ENCODE measurements around the gene ARL15. TPM values are rescaled to one million over a fixed set of nuclear protein-coding genes. Genes with fewer than 3 reads are reported as not detected.

The ARL15 gene
- total RNA-seq, 2 donors from 2014 or later, result 14.3 to 24.1 TPM

DNA sequence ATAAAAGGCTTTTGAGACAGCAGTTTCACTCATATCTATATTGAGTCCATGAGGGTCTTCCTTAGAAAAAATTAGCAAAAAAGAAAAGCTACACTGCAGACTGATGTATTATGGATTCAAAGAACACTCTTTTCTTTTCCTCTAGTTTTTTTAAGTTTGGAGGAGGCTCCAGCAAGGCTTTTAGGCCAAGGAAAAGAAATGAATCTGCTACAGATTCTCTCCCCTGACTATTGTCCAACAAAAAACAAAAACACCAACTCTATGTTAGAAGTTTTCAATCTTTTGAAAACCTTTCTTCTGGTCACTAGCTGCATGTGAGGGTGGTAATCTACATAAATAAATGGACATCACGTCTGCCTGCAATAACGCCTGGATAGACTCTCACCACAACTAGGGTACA, 310.4 kb downstream of the ARL15 start:
- DNase-seq (no peak), ATAC-seq (no peak)
- no peak overlapping the region for H3K4me3 ChIP-seq
- no peaks in the 10 kb centered on the region for H3K27me3 ChIP-seq
- WGBS, 2 donors, result 91 to 93% methylated on average over 2 of the region's 2 CpGs
- TF ChIP-seq CTCF (IDR thresholded peaks at IDR 0.05), result no peak
- TF ChIP-seq POLR2A (IDR thresholded peaks at IDR 0.05), result no peak
- H3K36me3 ChIP-seq (replicated peaks in 1 of 2; ENCODE audit: insufficient read depth in 1 of 2, low read depth in 2 of 2), result no peaks in the 10 kb centered on the region
- H3K27ac ChIP-seq, result no peak overlapping the region
- H3K9me3 ChIP-seq, result no peaks in the 10 kb centered on the region
- no peaks in the 10 kb centered on the region for H3K4me1 ChIP-seq
- intact Hi-C loops (cut with DNase I), result no loop called here

DNA sequence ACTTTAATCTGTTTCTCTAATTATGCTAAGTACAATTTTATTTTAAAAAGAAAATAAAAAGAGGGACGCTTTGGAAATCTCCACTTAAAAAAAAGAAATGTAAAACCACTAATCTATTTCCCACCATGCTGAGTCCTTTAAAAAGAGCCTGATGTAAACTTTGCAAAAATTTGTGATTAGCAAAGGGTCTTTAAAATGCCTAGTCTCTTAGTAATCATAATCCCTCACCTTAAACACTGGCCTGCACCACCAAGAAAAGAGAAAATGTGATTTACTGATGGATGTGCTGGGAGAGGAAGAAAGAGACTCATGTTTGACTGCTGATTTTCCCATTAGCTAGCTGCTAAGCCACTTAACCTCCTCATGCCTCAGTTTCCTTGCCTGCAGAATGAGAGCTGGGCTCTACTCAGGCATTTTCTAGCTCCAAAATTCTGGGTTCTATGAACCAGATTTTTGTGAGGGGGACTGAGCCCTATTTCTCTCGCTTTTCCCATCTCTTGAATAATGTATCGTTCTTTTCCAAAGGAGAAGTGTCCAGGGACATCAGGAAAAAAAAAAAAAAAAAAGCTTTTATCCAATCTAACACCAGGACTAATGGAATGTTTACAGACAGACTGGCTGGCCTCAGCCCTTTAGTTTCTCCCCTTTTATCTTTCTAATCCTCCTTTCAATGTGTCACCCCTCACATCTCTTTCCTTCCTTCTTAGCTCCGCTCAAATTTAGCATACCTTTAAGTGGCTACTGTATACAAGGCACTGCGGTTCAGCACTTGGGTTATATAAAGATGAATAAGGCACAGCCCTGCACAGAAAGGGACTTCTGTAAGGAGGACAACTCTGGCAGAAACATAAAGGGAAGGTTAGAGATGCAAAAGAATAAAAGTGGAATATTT, 312.4 kb downstream of the ARL15 start:
- no peak overlapping the region for H3K4me3 ChIP-seq
- no peaks in the 10 kb centered on the region for H3K27me3 ChIP-seq
- DNase-seq, result no peak
- no peak overlapping the region for H3K27ac ChIP-seq
- no peak for ATAC-seq
- intact Hi-C loops (cut with DNase I), result no loop called here
- WGBS, 2 donors, result 78 to 84% methylated on average over 5 of the region's 5 CpGs
- no peaks in the 10 kb centered on the region for H3K36me3 ChIP-seq (replicated peaks in 1 of 2; ENCODE audit: insufficient read depth in 1 of 2, low read depth in 2 of 2)
- H3K4me1 ChIP-seq, result no peaks in the 10 kb centered on the region
- no peak for TF ChIP-seq CTCF (IDR thresholded peaks at IDR 0.05)
- no peak for TF ChIP-seq POLR2A (IDR thresholded peaks at IDR 0.05)
- no peaks in the 10 kb centered on the region for H3K9me3 ChIP-seq

GRCh38 chr5:53996008-53996407, 314.4 kb downstream of the ARL15 start:
- no peaks in the 10 kb centered on the region for H3K36me3 ChIP-seq (replicated peaks in 1 of 2; ENCODE audit: insufficient read depth in 1 of 2, low read depth in 2 of 2)
- H3K27ac ChIP-seq, result no peak overlapping the region
- DNase-seq (no peak), ATAC-seq (no peak)
- H3K4me3 ChIP-seq, result no peak overlapping the region
- intact Hi-C loops (cut with DNase I), result no loop called here
- TF ChIP-seq CTCF (IDR thresholded peaks at IDR 0.05) (no peak), POLR2A (IDR thresholded peaks at IDR 0.05) (no peak)
- H3K27me3 ChIP-seq, result no peaks in the 10 kb centered on the region
- no peaks in the 10 kb centered on the region for H3K4me1 ChIP-seq
- no peaks in the 10 kb centered on the region for H3K9me3 ChIP-seq
- 88 to 99% methylated on average over 4 of the region's 4 CpGs for WGBS, 2 donors

DNA sequence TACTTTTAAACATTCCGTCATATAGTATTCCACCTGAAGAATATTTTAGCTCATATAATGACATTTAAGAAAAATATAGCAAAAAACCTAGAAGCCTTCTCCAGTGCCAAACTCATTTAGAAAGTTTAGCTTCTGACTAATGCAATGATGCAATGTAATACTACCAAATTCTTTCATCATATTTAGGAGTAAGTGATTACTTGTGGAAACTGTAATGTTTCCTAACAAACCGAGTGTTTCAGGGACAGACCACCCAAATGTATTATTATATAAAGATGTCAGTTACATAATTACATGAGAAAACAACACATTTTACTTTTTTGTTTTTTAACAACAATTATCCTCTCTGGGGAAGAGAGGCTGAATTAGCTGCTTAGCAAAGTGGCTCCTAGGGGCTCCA, 316.2 kb downstream of the ARL15 start:
- ATAC-seq (no peak), DNase-seq (no peak)
- Histone ChIP-seq H3K9me3 (no peaks in the 10 kb centered on the region), H3K36me3 (replicated peaks in 1 of 2; ENCODE audit: insufficient read depth in 1 of 2, low read depth in 2 of 2) (no peaks in the 10 kb centered on the region), H3K4me3 (no peak overlapping the region), H3K4me1 (no peaks in the 10 kb centered on the region), H3K27me3 (no peaks in the 10 kb centered on the region), H3K27ac (no peak overlapping the region)
- 87 to 91% methylated on average over 2 of the region's 2 CpGs for WGBS, 2 donors
- intact Hi-C loops (cut with DNase I), result no loop called here
- TF ChIP-seq CTCF (IDR thresholded peaks at IDR 0.05) (no peak), POLR2A (IDR thresholded peaks at IDR 0.05) (no peak)

DNA sequence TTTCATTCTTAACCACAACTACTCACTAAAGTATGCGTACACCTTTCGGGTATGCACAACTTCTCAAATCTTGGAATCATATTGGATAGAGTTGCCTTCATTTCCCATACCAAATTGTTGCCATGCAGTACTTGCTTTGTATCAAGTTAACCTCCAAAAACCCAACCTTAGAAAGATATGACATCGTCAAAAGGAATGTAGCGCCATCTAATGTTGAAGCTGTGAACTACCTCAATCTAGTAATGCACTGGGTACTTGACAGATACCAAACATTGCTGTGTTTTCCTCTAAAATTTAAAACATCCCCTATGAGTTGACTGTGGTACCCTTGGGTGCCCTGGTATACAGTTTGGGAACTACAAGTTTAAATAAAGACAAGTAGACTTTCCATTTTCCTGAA, 318.4 kb downstream of the ARL15 start:
- Histone ChIP-seq H3K9me3 (no peaks in the 10 kb centered on the region), H3K27ac (no peak overlapping the region), H3K36me3 (replicated peaks in 1 of 2; ENCODE audit: insufficient read depth in 1 of 2, low read depth in 2 of 2) (no peaks in the 10 kb centered on the region), H3K27me3 (no peaks in the 10 kb centered on the region), H3K4me3 (no peak overlapping the region), H3K4me1 (no peaks in the 10 kb centered on the region)
- no peak for DNase-seq
- TF ChIP-seq CTCF (IDR thresholded peaks at IDR 0.05), result peak in 5 of 7 experiments; percentile 10 to 37 (median 19)
- no peak for TF ChIP-seq POLR2A (IDR thresholded peaks at IDR 0.05)
- ATAC-seq, result no peak
- intact Hi-C loops (cut with DNase I), result no loop called here
- 80 to 90% methylated on average over 4 of the region's 4 CpGs for WGBS, 2 donors
